ENCODE results near the gene SLK.

- no peak for TF ChIP-seq CTCF (IDR thresholded peaks at IDR 0.05)
- no peak for TF ChIP-seq POLR2A (IDR thresholded peaks at IDR 0.05)
Measured at GRCh38 chr10:104032144-104032775, 65.3 kb downstream of the SLK start.
